Measurements from ENCODE around the gene KCNMA1.

KCNMA1 gene

GRCh38 chr10:77289027-77289501, 348.5 kb downstream of the KCNMA1 start:
- FAIRE-seq (no peak), DNase-seq (ENCODE audit: insufficient read length, low spot score) (no peak)
- TF ChIP-seq POLR2A (IDR thresholded peaks at IDR 0.05; ENCODE audit: low read depth, low read length) = no peak

- no peak for FAIRE-seq
- DNase-seq (ENCODE audit: insufficient read length, low spot score) = no peak
- TF ChIP-seq POLR2A (IDR thresholded peaks at IDR 0.05; ENCODE audit: low read depth, low read length) = no peak
Observed at GRCh38 chr10:77287647-77288120, 349.9 kb downstream of the KCNMA1 start.

- DNase-seq (ENCODE audit: insufficient read length, low spot score) (no peak), FAIRE-seq (no peak)
- TF ChIP-seq POLR2A (IDR thresholded peaks at IDR 0.05; ENCODE audit: low read depth, low read length) = no peak
Observed at GRCh38 chr10:77286531-77287508, 350.8 kb downstream of the KCNMA1 start.

GRCh38 chr10:77285529-77286182, 352.0 kb downstream of the KCNMA1 start:
- DNase-seq (ENCODE audit: insufficient read length, low spot score) (no peak), FAIRE-seq (no peak)
- no peak for TF ChIP-seq POLR2A (IDR thresholded peaks at IDR 0.05; ENCODE audit: low read depth, low read length)

GRCh38 chr10:77284797-77285196, 352.8 kb downstream of the KCNMA1 start:
- no peak for TF ChIP-seq POLR2A (IDR thresholded peaks at IDR 0.05; ENCODE audit: low read depth, low read length)
- DNase-seq (ENCODE audit: insufficient read length, low spot score) (no peak), FAIRE-seq (no peak)

- no peak for TF ChIP-seq POLR2A (IDR thresholded peaks at IDR 0.05; ENCODE audit: low read depth, low read length)
- DNase-seq (ENCODE audit: insufficient read length, low spot score) (no peak), FAIRE-seq (no peak)
Observed at GRCh38 chr10:77283326-77283725, 354.3 kb downstream of the KCNMA1 start.

GRCh38 chr10:77282163-77282562, 355.4 kb downstream of the KCNMA1 start:
- no peak for TF ChIP-seq POLR2A (IDR thresholded peaks at IDR 0.05; ENCODE audit: low read depth, low read length)
- FAIRE-seq (no peak), DNase-seq (ENCODE audit: insufficient read length, low spot score) (no peak)

GRCh38 chr10:77281719-77282118, 355.9 kb downstream of the KCNMA1 start:
- DNase-seq (ENCODE audit: insufficient read length, low spot score) = no peak
- TF ChIP-seq POLR2A (IDR thresholded peaks at IDR 0.05; ENCODE audit: low read depth, low read length) = no peak
- FAIRE-seq = no peak

- no peak for TF ChIP-seq POLR2A (IDR thresholded peaks at IDR 0.05; ENCODE audit: low read depth, low read length)
- no peak for FAIRE-seq
- no peak for DNase-seq (ENCODE audit: insufficient read length, low spot score)
Observed at GRCh38 chr10:77279207-77279606, 358.4 kb downstream of the KCNMA1 start.

GRCh38 chr10:77274046-77274795, 363.4 kb downstream of the KCNMA1 start:
- FAIRE-seq (peak; percentile 91), DNase-seq (ENCODE audit: insufficient read length, low spot score) (peak; percentile 33)
- TF ChIP-seq POLR2A (IDR thresholded peaks at IDR 0.05; ENCODE audit: low read depth, low read length) = no peak

- no peak for TF ChIP-seq POLR2A (IDR thresholded peaks at IDR 0.05; ENCODE audit: low read depth, low read length)
- no peak for FAIRE-seq
- no peak for DNase-seq (ENCODE audit: insufficient read length, low spot score)
Observed at GRCh38 chr10:77269163-77269562, 368.4 kb downstream of the KCNMA1 start.

- FAIRE-seq (no peak), DNase-seq (ENCODE audit: insufficient read length, low spot score) (no peak)
- no peak for TF ChIP-seq POLR2A (IDR thresholded peaks at IDR 0.05; ENCODE audit: low read depth, low read length)
Observed at GRCh38 chr10:77268721-77269120, 368.9 kb downstream of the KCNMA1 start.

GRCh38 chr10:77267703-77268675, 369.6 kb downstream of the KCNMA1 start:
- no peak for FAIRE-seq
- no peak for DNase-seq (ENCODE audit: insufficient read length, low spot score)

More at GRCh38 chr10:77267703-77268675, 369.6 kb downstream of the KCNMA1 start:
- no peak for TF ChIP-seq POLR2A (IDR thresholded peaks at IDR 0.05; ENCODE audit: low read depth, low read length)

Data from H54 (cell line).